Measurements from ENCODE around the gene EVA1A.

Gene EVA1A

GRCh38 chr2:75512455-75513212, 48.1 kb downstream of the EVA1A start (continued):
- TF ChIP-seq CSRNP3 (CRISPR knock-in tag; IDR thresholded peaks at IDR 0.05) = no peak
- no peak for TF ChIP-seq ZFP3 (CRISPR knock-in tag; IDR thresholded peaks at IDR 0.05)

GRCh38 chr2:75506101-75506697, 54.5 kb downstream of the EVA1A start:
- TF ChIP-seq ZC3H10 (CRISPR knock-in tag; IDR thresholded peaks at IDR 0.05) (no peak), POU6F1 (CRISPR knock-in tag; IDR thresholded peaks at IDR 0.05; ENCODE audit: borderline replicate concordance, low read depth) (no peak), ZFP30 (CRISPR knock-in tag; IDR thresholded peaks at IDR 0.05) (no peak)
- no peak for ATAC-seq

GRCh38 chr2:75505012-75505411, 55.7 kb downstream of the EVA1A start:
- no peak for ATAC-seq
- TF ChIP-seq OSR1 (CRISPR knock-in tag; IDR thresholded peaks at IDR 0.05) (no peak), PPARA (CRISPR knock-in tag; IDR thresholded peaks at IDR 0.05; ENCODE audit: borderline replicate concordance) (no peak), ZNF70 (CRISPR knock-in tag; IDR thresholded peaks at IDR 0.05) (no peak), PATZ1 (CRISPR knock-in tag; IDR thresholded peaks at IDR 0.05; ENCODE audit: borderline replicate concordance) (no peak), ZFP30 (CRISPR knock-in tag; IDR thresholded peaks at IDR 0.05) (no peak), RARB (CRISPR knock-in tag; IDR thresholded peaks at IDR 0.05) (no peak), TCF4 (CRISPR knock-in tag; IDR thresholded peaks at IDR 0.05; ENCODE audit: borderline replicate concordance) (no peak), CSDC2 (CRISPR knock-in tag; IDR thresholded peaks at IDR 0.05) (no peak), TOX (CRISPR knock-in tag; IDR thresholded peaks at IDR 0.05; ENCODE audit: borderline replicate concordance) (no peak), BACH2 (CRISPR knock-in tag; IDR thresholded peaks at IDR 0.05; ENCODE audit: borderline replicate concordance) (no peak), POU6F1 (CRISPR knock-in tag; IDR thresholded peaks at IDR 0.05; ENCODE audit: borderline replicate concordance, low read depth) (no peak), CREB5 (CRISPR knock-in tag; IDR thresholded peaks at IDR 0.05; ENCODE audit: low read depth) (no peak), ZFP3 (CRISPR knock-in tag; IDR thresholded peaks at IDR 0.05) (no peak), ZNF565 (CRISPR knock-in tag; conservative IDR thresholded peaks at IDR 0.05; ENCODE audit: low read depth) (no peak), TSHZ2 (CRISPR knock-in tag; IDR thresholded peaks at IDR 0.05) (no peak), CSRNP3 (CRISPR knock-in tag; IDR thresholded peaks at IDR 0.05) (no peak), ARNTL (CRISPR knock-in tag; IDR thresholded peaks at IDR 0.05; ENCODE audit: borderline replicate concordance, low read depth) (no peak), SNAI2 (CRISPR knock-in tag; IDR thresholded peaks at IDR 0.05) (no peak), ISL1 (CRISPR knock-in tag; IDR thresholded peaks at IDR 0.05) (no peak), ESRRG (CRISPR knock-in tag; IDR thresholded peaks at IDR 0.05) (no peak)

Measured in SK-N-SH treated with all-trans-retinoic acid at 6 μM for 48 hours (cell line).